Upper lobe of left lung (tissue), 6 donors: ENCODE results near the gene ARHGAP42. TPM values are rescaled to one million over a fixed set of nuclear protein-coding genes. Genes with fewer than 3 reads are reported as not detected.

Experiments
- ATAC-seq, 2 donors: fragments of 200-7000 bp; cut with Tn5 transposase; one replicate each; pipeline ENCODE4 v1.9.1; 2022; ENCODE audit warnings: mild to moderate bottlenecking in 2 of 2, moderate library complexity in 2 of 2; ENCODE audit not compliant: low FRiP score in 2 of 2
- DNase-seq, 2 donors: peaks; one replicate each; pipeline ENCODE4 v3.0.0-alpha.2; 2019 to 2020
- H3K27ac ChIP-seq, 4 donors: fragments of 200-600 bp; sonication (generic); one replicate each; pipeline ENCODE4 v1.5.1; 2016 to 2019
- H3K27me3 ChIP-seq, 4 donors: fragments of 200-600 bp; sonication (generic); one replicate each; pipeline ENCODE4 v1.5.1; 2017 to 2019
- H3K36me3 ChIP-seq, 4 donors: fragments of 200-600 bp; sonication (generic); one replicate each; pipeline ENCODE4 v1.5.1; 2016 to 2019
- H3K4me1 ChIP-seq, 4 donors: fragments of 200-600 bp; sonication (generic); one replicate each; pipeline ENCODE4 v1.5.1; 2018 to 2019
- H3K4me3 ChIP-seq, 4 donors: fragments of 200-600 bp; sonication (generic); one replicate each; pipeline ENCODE4 v1.5.1; 2017 to 2019; ENCODE audit warnings: mild to moderate bottlenecking in 2 of 4, moderate library complexity in 1 of 4
- H3K9me3 ChIP-seq, 4 donors: fragments of 200-600 bp; sonication (generic); one replicate each; pipeline ENCODE4 v1.5.1; 2018 to 2019
- CTCF ChIP-seq, 6 experiments: fragments of 450-650 bp in 4 of 6; fragments of 200-600 bp in 2 of 6; sonication (generic) in 2 of 6; IDR thresholded peaks; one replicate each; pipeline ENCODE4 v1.5.1; 2016 to 2019; ENCODE audit warnings: antibody characterized with exemption in 6 of 6
- EP300 ChIP-seq, 4 donors: sonication (generic); formaldehyde crosslinking; IDR thresholded peaks; one replicate each; pipeline ENCODE4 v1.5.1; 2017; ENCODE audit warnings: antibody characterized with exemption in 4 of 4, control low read depth in 2 of 4
- POLR2A ChIP-seq, 4 donors: fragments of 450-650 bp; IDR thresholded peaks; one replicate each; pipeline ENCODE4 v1.5.1; 2016 to 2017; ENCODE audit warnings: antibody characterized with exemption in 4 of 4, mild to moderate bottlenecking in 2 of 4
- POLR2AphosphoS5 ChIP-seq, 2 donors: sonication (generic); formaldehyde crosslinking; IDR thresholded peaks; one replicate each; pipeline ENCODE4 v1.5.1; 2017; ENCODE audit warnings: antibody characterized with exemption in 2 of 2
- WGBS, 2 donors: methylation state at CpG; one replicate each; pipeline ENCODE4 v1.1.5; 2017 to 2018; 5-methylcytosine and 5-hydroxymethylcytosine counted together
- total RNA-seq, 6 donors: library from RNA; depleted of rRNA in 4 of 6; stranded (reverse); fragments of >200 nt in 4 of 6; gene quantifications; one replicate each; pipeline versions ENCODE4 v1.1.0 to v1.2.1, GENCODE V29; 2016 to 2021
- donor health status: DM: no; HTN: no; CAD: no; lungs with moderate emphysema.
- donor health status: DM: no; HTN: yes; CAD: no; lungs with severe emphysema.

The ARHGAP42 gene
- total RNA-seq, 6 donors from 2014 or later, result 8.7 to 44.9 (median 23.6) TPM

- H3K36me3 ChIP-seq, result no peaks in the 10 kb centered on the region
- H3K9me3 ChIP-seq, result peaks cover 0 to 16% (median 5%) of the 10 kb centered on the region in 4 donors
- H3K27me3 ChIP-seq, result no peaks in the 10 kb centered on the region
- H3K27ac ChIP-seq, result no peak overlapping the region
- no peaks in the 10 kb centered on the region for H3K4me1 ChIP-seq
- no peak overlapping the region for H3K4me3 ChIP-seq
- ATAC-seq (no peak), DNase-seq (no peak)
- 88 to 93% methylated on average over 4 to 5 of the region's 5 CpGs for WGBS, 2 donors
- TF ChIP-seq CTCF (IDR thresholded peaks at IDR 0.05), result no peak
- TF ChIP-seq POLR2AphosphoS5 (IDR thresholded peaks at IDR 0.05), result no peak
- TF ChIP-seq EP300 (IDR thresholded peaks at IDR 0.05), result no peak
- no peak for TF ChIP-seq POLR2A (IDR thresholded peaks at IDR 0.05)
Observed at GRCh38 chr11:100752371-100753171, 65.5 kb downstream of the ARHGAP42 start.

- peaks cover 0 to 16% (median 5%) of the 10 kb centered on the region in 4 donors for H3K9me3 ChIP-seq
- WGBS, 2 donors, result 61 to 83% methylated on average over 2 to 4 of the region's 4 CpGs
- H3K4me1 ChIP-seq, result no peaks in the 10 kb centered on the region
- no peak overlapping the region for H3K4me3 ChIP-seq
- ATAC-seq, result no peak
- H3K27me3 ChIP-seq, result no peaks in the 10 kb centered on the region
- TF ChIP-seq EP300 (IDR thresholded peaks at IDR 0.05) (no peak), CTCF (IDR thresholded peaks at IDR 0.05) (no peak), POLR2A (IDR thresholded peaks at IDR 0.05) (no peak), POLR2AphosphoS5 (IDR thresholded peaks at IDR 0.05) (no peak)
- H3K36me3 ChIP-seq, result no peaks in the 10 kb centered on the region
- H3K27ac ChIP-seq, result no peak overlapping the region
- DNase-seq, result no peak
Observed at GRCh38 chr11:100753172-100753543, 66.1 kb downstream of the ARHGAP42 start.

GRCh38 chr11:100753571-100753970 lies 66.5 kb downstream of the ARHGAP42 start:
- ATAC-seq, result no peak
- Histone ChIP-seq H3K4me1 (no peaks in the 10 kb centered on the region), H3K36me3 (no peaks in the 10 kb centered on the region), H3K4me3 (no peak overlapping the region), H3K27ac (no peak overlapping the region), H3K9me3 (peaks cover 0 to 16% (median 5%) of the 10 kb centered on the region in 4 donors), H3K27me3 (no peaks in the 10 kb centered on the region)
- DNase-seq, result no peak
- TF ChIP-seq EP300 (IDR thresholded peaks at IDR 0.05) (no peak), POLR2A (IDR thresholded peaks at IDR 0.05) (no peak), POLR2AphosphoS5 (IDR thresholded peaks at IDR 0.05) (no peak), CTCF (IDR thresholded peaks at IDR 0.05) (no peak)
- 72 to 75% methylated on average over 4 of the region's 4 CpGs for WGBS, 2 donors

- WGBS, 2 donors, result 41 to 53% methylated on average over 2 of the region's 2 CpGs
- ATAC-seq, result no peak
- Histone ChIP-seq H3K9me3 (no peaks in the 10 kb centered on the region), H3K4me3 (no peak overlapping the region), H3K4me1 (no peaks in the 10 kb centered on the region), H3K36me3 (no peaks in the 10 kb centered on the region), H3K27me3 (no peaks in the 10 kb centered on the region), H3K27ac (no peak overlapping the region)
- DNase-seq, result no peak
- no peak for TF ChIP-seq EP300 (IDR thresholded peaks at IDR 0.05)
- TF ChIP-seq POLR2A (IDR thresholded peaks at IDR 0.05), result no peak
- no peak for TF ChIP-seq POLR2AphosphoS5 (IDR thresholded peaks at IDR 0.05)
- TF ChIP-seq CTCF (IDR thresholded peaks at IDR 0.05), result no peak
Observed at GRCh38 chr11:100756559-100756958, 69.5 kb downstream of the ARHGAP42 start.

- TF ChIP-seq EP300 (IDR thresholded peaks at IDR 0.05) (no peak), POLR2AphosphoS5 (IDR thresholded peaks at IDR 0.05) (no peak), POLR2A (IDR thresholded peaks at IDR 0.05) (no peak), CTCF (IDR thresholded peaks at IDR 0.05) (no peak)
- DNase-seq, result no peak
- Histone ChIP-seq H3K4me1 (no peaks in the 10 kb centered on the region), H3K27ac (no peak overlapping the region), H3K9me3 (no peaks in the 10 kb centered on the region), H3K36me3 (no peaks in the 10 kb centered on the region), H3K4me3 (no peak overlapping the region), H3K27me3 (no peaks in the 10 kb centered on the region)
- ATAC-seq, result no peak
- 61 to 76% methylated on average over 1 of the region's 1 CpG for WGBS, 2 donors
Observed at GRCh38 chr11:100757646-100758045, 70.6 kb downstream of the ARHGAP42 start.
